Stimulated activated CD4-positive, alpha-beta T cell treated with anti-CD3 and anti-CD28 coated beads, Interleukin-15, amount 100 ng/mL, for 48 hours (primary cell): ENCODE data around the gene TYRP1.
"Not testable (repeated sequence)": the region's sequence is repeated elsewhere in the genome, so short reads cannot be mapped to it uniquely, and the experiment has no call there.

Experiments used
- DNase-seq, 2 donors: peaks; one replicate each; pipeline ENCODE4 v3.0.0-alpha.2; 2020; ENCODE audit warnings: low read depth in 2 of 2

The TYRP1 gene, protein sequence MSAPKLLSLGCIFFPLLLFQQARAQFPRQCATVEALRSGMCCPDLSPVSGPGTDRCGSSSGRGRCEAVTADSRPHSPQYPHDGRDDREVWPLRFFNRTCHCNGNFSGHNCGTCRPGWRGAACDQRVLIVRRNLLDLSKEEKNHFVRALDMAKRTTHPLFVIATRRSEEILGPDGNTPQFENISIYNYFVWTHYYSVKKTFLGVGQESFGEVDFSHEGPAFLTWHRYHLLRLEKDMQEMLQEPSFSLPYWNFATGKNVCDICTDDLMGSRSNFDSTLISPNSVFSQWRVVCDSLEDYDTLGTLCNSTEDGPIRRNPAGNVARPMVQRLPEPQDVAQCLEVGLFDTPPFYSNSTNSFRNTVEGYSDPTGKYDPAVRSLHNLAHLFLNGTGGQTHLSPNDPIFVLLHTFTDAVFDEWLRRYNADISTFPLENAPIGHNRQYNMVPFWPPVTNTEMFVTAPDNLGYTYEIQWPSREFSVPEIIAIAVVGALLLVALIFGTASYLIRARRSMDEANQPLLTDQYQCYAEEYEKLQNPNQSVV

DNA sequence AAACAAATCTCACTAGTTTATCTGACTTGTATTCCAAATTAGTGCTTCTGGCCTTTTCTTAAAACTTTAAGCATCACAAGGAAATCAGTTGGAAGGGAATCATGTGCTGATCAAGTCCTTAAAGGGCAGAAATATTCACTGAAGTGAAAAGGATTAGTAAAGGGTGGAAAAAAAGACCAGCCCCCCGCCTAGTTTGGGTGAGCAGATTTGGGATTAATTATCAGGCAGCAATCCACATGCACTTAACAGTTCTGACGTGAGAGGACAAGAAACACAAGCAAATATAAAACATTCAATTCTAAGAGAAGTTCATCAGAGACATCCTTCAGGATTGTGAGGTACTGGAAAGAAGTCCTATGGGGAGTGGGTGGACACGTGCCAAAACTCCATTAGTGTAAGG, at the start of gene TYRP1:
TYRP1 (plus strand) TSS at position 245 of the 400 bp plus-strand sequence. CDS start 612 bp downstream, outside the sequence.
- no peak for DNase-seq

DNA sequence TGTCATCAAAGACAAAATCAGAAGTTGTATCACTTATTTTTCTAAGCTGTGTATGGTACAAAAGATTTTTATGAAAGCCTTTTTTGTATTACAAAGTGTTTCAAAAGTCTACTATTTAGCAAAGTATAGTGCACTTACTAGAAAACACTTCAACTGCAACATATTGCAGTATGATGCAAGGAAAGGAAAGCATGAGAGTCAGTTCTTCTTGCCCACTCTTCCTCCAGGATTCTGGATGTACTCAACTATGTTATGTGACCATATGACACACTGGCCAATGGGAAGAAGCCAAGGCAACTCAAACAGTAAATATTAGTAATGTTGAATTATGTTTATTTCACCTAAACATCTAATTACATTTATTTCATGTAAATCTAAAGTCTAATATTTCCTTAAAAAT, 49.5 kb upstream of the TYRP1 start:
- DNase-seq: no peak

DNA sequence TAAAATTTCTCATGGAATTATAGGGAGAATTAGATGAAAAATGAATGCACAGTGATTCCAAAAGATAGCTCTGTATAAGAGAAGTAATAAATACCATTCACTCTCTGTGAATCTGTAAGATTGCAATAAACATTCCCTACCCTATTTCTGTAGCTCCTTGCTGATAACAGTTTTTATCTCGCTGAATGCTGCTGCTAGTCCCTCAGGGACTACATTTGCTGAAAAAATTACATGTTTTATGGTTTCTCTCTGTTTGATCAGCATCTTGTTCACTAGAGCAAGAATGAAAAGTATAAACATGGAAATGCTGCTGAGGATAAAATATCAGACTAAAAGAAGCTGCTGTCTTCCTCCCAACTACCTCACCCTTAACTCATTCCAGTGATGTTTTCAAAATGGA, 44.3 kb upstream of the TYRP1 start:
- no peak for DNase-seq

DNA sequence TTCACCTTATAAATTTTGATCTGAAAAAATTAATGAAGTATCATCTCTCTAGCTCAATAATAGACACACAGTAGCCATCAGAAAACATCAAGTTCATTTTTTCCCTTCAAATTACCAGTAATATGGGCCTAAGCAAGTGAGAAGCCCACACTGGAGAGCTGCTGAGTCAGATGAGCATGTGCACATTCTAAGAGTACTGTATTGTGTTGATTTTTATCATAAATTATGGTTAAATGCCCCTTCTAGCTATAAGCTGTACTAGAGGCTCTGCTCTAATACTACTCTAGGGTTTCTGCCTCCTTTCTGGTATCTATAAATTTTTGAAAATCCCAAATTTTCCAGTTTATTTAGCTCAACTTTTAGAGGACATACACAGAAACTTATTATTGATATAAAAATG, 42.1 kb upstream of the TYRP1 start:
- DNase-seq: no peak

DNA sequence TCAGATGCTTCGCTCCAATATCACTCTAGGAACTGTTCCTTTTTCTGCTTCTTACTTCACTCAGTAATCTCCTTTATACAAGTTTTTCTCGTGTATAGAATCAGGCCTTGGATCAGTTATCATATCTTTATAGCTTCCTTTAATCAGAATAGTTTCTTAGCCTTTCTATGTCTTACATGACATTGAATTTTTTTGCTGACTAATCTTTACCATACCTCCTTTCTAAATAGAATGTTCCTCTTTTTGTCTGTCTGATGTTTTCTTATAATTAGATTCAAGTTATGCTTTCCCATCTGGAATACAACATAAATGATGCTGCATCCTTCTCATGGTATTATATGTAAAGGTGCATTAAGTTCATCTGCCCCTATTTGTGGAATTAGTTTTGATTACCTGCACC, 40.2 kb upstream of the TYRP1 start:
- no peak for DNase-seq

DNA sequence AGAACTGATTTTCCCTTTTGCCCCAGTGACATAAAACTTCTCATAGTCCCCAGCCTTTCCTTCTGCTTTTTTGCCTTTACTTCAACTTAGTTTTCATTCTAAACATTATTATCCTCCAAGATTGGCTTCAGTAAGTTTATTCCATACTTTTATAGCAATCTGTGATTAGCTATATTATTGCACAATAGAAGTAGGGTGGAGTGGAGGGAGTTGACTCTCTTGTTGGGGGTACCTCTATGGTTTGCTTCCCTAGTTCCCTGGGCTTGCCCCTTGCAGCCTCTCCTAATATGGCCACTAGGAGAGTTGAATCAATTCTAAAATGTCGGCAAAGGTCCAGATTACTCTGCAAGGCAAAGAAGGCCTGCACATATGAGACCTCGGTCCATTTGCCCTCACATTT, 36.4 kb upstream of the TYRP1 start:
- no peak for DNase-seq

DNA sequence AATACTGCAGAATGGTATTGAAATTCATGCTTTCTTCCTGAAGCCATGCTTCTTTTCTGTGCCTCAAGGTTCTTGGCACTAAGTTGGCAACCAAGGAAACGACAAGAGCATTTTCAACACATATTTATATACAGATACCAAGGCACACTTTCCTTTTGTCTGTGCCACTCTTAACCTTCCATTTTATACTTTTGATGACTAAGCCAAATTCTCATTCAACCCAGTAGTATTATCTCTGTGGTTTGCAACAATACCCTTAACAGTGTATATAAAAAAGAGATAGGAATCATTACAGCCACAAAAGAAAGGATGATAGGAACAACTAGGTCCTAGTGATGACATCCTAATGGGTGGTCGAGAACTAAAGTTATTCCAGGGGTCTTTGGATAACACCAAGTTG, 36.0 kb upstream of the TYRP1 start:
- no peak for DNase-seq

DNA sequence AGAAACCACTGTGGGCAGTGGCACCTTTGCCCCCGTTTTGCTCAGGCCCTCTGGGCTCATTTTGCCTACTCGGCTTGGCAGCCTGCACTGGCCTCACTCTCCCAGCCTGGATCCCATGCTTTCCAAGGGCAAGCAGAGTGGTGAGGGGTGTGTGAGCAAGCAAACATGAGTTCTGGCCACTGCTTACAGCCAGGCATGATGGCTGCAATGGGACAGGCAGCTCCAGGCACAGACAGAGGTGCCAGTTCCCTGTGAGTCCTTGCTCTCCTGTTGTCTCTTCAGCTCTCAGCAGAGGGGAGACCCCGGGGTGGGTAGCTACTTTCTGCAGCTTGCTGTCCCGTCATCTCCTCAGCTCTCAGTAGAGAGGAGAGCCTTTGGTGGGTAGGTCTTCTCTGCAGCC, 35.2 kb upstream of the TYRP1 start:
- no peak for DNase-seq

DNA sequence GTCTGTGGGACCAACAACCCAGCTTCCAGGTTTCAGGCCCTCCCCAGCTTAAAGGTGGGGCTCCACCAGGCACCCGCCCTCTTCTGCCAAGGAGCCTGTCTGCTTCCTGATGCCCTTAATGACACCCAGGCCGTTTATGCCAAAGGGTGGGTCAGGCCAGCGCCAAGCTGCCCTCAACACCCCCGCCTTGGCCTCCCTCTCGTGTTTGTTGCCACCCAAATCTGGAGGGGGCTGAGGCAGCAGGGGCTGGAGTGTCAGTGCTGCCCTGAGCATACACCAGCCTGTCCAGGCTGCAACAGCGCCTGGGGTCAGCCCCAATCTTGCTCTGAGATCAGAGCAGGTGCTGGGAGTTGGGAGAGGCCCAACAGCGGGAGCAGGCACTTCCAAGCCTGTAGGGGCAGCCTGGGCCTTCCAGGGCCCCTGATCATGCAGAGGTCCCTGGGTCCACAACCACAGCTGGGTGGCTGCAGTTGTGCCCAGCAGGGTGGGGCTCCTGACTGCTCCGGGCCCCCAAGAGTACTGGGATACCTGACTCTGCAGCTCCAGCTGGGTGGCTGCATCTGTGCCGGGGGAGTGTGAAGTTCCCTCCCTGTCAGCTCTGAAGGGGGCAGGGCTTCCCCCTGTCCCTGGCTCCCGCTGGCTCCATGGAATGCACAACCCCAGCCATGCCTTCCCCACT, 34.5 kb upstream of the TYRP1 start:
- DNase-seq: no peak

DNA sequence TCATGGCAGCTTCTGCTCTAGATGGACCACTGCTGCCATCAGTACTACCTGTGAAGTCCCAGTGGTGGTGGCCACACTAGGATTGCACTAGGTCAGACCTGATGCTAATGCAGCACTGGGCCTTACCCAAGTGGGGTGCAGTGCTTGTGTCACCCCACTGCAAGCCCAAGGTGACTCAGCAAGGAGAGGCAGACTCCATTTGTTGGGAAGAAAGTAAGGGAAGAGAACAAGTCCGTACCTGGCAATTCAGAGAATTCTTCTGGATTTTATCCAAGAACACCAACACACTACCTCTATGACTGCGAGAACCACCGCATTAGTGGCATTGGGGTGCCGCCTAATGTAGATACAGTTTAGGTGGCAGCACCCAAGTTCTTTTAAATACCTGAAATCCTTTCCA, 34.0 kb upstream of the TYRP1 start:
- DNase-seq: no peak

DNA sequence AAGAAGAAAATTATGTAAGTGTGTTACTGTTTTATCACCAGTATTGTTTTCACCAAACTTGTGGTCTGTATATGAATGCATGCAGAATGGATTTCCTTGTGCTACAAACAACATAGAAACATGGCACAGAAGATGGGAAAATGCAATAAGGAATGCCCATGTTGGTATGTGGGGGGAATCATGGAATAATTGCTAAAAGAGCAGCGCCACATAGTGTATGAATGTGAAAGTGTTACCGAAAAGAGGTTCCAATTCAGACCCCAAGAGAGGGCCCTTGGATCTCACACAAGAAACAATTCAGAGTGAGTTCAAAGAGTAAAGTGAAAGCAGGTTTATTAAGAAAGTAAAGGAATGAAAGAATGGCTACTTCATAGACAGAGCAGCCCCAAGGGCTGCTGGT, 26.4 kb upstream of the TYRP1 start:
- no peak for DNase-seq

DNA sequence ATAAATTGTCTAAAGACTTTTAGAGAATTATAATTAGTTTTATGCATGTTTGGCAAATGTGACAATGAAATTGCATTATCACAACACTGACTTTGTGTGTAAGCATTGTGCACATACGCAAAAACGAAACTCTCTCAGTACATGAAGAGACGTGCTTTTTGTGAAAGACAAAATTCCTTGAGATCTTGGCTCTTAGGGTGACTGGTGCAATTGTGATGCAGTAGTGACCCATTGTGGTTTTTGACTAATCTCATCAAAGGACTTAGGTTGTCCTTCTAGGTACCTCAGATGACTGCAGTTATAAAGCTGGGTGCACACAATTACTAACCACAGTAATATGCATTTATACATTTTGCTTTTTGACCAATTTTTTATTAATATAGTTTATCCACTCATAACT, 25.3 kb upstream of the TYRP1 start:
- DNase-seq: no peak

DNA sequence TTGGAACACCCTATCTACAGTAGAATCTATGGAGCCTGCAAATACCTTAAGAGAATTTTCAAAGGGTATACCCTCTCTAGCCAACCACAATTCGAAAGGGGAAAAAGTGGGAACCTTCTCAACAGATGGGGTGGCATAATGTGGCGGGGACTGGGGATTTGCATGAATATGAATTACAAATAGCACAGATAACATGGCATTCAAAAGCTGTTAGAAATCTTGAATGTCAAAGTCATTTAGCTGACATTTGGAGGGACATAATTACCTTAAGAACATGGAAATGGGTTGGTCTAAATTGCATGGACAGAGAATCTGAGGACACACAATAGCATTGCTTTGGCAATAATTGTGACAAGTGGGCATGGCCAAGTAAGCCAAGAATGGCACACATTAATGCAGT, 23.2 kb upstream of the TYRP1 start:
- DNase-seq: no peak

DNA sequence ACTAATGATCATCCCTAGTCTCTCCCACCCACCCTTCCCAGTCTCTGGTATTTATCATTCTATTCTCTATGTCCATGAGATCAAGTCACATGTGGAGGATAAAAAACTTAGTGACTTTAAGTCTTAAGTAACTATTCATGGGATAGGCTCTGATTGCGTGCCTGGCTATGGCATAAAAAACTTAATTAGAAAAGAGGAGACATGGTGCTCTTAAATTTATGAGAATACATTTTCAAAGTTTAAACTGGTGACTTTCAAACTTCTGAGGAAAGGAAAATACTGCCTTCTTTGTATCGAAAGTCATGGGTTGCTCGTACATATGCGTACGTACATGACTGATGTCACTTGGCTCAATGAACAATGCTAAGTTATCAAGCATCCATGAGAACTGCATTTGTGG, 18.2 kb upstream of the TYRP1 start:
- no peak for DNase-seq

DNA sequence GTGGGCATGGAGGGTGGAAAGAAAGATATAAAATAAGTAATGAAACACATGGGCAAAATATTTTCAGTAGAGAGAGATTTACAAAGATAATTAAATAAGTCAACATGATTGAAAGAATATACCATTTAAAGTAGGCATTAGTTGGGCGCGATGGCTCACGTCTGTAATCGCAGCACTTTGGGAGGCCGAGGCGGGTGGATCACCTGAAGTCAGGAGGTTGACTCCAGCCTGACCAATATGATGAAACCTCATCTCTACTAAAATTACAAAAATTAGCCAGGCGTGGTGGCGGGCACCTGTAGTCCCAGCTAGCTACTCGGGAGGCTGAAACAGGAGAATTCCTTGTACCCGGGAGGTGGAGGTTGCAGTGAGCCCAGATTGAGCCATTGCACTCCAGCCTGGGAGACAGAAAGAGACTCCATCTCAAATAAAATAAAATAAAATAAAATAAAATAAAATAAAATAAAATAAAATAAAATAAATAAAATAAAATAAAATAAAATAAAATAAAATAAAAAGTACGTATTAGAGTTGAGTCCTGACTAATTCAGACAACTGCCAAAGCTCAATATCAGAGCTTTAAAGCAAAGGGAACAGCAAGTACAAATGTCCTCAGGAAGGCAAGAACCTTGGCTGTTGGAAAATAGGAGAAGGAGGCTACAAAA, 15.6 kb upstream of the TYRP1 start:
- DNase-seq: not testable (repeated sequence)

DNA sequence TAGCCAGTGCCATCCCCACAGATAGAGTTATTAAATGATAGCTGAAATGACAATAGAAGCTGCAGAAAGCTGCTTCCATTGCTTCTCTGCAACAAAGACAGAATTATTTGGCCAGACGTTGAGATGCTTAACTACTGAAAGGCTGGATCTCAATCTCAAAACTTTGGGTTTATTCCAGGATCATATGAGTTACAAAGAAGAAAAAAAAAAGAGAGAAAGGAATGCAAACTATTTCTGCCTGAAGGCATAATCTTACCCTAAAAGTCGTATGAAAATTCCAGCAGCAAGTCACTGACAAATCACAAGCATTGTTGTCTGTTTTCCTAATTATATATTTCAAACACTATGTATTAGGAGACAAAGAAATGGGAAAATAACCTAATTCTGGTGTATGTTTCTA, 12.8 kb upstream of the TYRP1 start:
- no peak for DNase-seq

DNA sequence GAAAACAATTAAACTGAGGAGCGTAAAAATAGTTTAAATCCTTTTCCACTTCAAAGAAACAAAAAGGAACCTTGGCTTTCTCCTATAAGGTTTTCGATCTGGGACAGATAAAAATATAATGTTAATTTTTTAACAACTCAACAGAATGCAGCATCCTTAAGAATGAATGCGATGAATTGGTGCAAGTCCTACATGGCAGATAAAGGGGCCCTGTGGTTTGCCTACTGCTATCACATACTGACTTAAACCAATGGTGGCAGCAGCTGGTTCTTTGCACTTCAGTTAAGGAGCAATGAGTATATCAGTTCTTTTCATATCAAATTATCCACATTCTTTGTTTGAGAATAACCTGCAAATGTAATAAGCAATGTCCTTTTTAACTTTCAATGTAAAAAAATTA, 12.4 kb upstream of the TYRP1 start:
- no peak for DNase-seq

DNA sequence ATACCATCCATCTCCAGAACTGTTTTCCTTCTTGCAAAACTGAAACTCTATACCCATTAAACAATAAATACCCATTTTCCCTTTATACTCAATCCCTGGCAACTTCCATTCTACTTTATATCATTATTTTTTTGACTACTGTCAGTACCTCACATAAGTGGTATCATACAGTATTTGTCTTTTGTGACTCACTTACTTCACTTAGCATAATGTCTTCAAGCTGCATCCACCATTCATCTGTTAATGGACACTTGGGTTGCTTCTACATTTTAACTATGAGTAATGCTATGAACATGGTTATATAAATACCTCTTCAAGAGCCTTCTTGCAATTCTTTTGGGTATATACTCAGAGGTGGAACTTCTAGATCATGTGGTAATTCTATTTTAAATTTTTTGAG, 11.6 kb upstream of the TYRP1 start:
- DNase-seq: no peak

DNA sequence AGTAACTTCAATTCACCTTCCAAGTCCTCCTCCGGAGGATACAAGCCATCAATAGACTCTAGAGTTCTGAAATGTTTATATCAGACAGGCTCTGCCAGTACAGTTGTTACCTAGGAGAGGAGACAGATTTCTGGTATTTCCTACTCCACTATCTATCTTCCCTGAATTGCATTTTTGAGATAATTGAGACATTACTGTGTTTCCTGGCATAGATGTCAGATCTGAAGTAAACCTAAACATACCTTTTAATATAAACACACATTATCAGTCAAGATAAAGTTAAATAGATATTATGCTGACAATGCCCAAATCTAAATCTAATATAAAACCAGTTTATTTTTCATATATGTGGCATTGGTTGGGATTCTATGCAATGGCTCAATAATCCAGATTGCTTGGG, 8.2 kb upstream of the TYRP1 start:
- no peak for DNase-seq

DNA sequence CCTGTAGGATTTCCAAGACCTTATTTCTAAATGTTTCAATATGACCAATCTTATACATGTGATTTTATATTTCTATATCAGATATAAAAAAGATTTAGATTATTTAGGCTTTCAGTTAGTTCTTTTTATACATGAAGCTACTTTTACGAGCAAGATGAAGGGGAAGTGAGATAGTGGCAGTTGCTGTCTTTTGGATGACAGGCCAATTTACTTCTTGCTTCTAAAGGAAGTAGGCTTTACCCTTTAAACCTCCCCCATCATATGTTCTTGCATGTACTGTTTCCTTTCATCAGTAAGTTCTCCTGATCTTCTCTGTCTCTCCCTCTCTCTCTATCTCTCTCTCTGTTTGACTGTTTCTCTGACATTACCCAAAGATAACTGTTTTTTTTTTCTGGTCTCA, 4.0 kb upstream of the TYRP1 start:
- DNase-seq: no peak

DNA sequence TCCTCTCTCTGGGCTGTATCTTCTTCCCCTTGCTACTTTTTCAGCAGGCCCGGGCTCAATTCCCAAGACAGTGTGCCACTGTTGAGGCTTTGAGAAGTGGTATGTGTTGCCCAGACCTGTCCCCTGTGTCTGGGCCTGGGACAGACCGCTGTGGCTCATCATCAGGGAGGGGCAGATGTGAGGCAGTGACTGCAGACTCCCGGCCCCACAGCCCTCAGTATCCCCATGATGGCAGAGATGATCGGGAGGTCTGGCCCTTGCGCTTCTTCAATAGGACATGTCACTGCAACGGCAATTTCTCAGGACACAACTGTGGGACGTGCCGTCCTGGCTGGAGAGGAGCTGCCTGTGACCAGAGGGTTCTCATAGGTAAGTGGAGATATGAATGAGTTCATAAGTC, 828 bp downstream of the TYRP1 start:
- DNase-seq: no peak

DNA sequence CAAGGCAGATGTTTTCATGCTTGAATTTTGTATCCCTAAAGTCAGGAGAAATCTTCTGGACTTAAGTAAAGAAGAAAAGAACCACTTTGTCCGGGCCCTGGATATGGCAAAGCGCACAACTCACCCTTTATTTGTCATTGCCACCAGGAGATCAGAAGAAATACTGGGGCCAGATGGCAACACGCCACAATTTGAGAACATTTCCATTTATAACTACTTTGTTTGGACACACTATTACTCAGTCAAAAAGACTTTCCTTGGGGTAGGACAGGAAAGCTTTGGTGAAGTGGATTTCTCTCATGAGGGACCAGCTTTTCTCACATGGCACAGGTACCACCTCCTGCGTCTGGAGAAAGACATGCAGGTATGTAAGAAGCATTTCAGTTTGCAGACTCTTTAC, 2.3 kb downstream of the TYRP1 start:
- DNase-seq: no peak
